Activated T-helper 2 cell treated with anti-CD3 and anti-CD28 coated beads, Interferon-gamma antibody, Interleukin-2, Interleukin-4, amounts not matched to agents 10 μg/mL and 5 μg/mL and 100 μg/mL, durations not matched to agents 14 hours and 24 hours and 36 hours (primary cell): Measurements from ENCODE around the gene PARD3. TPM values are rescaled to one million over a fixed set of nuclear protein-coding genes. Genes with fewer than 3 reads are reported as not detected.

Experiments used
- DNase-seq: peaks from one replicate; pipeline ENCODE4 v3.0.0; 2021; ENCODE audit warnings: low spot score
- H3K27ac Mint-ChIP-seq: one replicate; pipeline ENCODE4 v1.8.0; 2021; ENCODE audit warnings: mixed read lengths
- H3K27me3 Mint-ChIP-seq: one replicate; pipeline ENCODE4 v1.8.0; 2021; ENCODE audit warnings: low read depth, mixed read lengths
- H3K36me3 Mint-ChIP-seq: one replicate; pipeline ENCODE4 v1.8.0; 2021; ENCODE audit warnings: low read depth, mixed read lengths
- H3K4me1 Mint-ChIP-seq: one replicate; pipeline ENCODE4 v1.8.0; 2021; ENCODE audit warnings: low read depth, mixed read lengths
- H3K4me3 Mint-ChIP-seq: one replicate; pipeline ENCODE4 v1.8.0; 2021; ENCODE audit warnings: low read depth, mild to moderate bottlenecking, moderate library complexity, mixed read lengths
- H3K9me3 Mint-ChIP-seq: one replicate; pipeline ENCODE4 v1.8.0; 2021; ENCODE audit warnings: mixed read lengths
- intact Hi-C: fragments of 100-400 bp; cut with micrococcal nuclease; formaldehyde crosslinking; loops from one replicate; pipeline ENCODE4 v1.15.1; 2023
- total RNA-seq: library from RNA; stranded (reverse); gene quantifications from 2 replicates; pipeline ENCODE4 v1.2.3, GENCODE V29; 2022

The PARD3 gene
- total RNA-seq, 1 donor from 2014 or later, result 1.4 TPM

- DNase-seq, result no peak
- Mint-ChIP-seq H3K36me3 (no peaks in the 10 kb centered on the region), H3K4me1 (peaks cover 4% of the 10 kb centered on the region), H3K9me3 (no peaks in the 10 kb centered on the region), H3K27ac (no peak overlapping the region), H3K27me3 (peaks cover 18% of the 10 kb centered on the region), H3K4me3 (no peak overlapping the region)
- intact Hi-C loops, result no loop called here
Measured at GRCh38 chr10:34781711-34782110, 33.4 kb downstream of the PARD3 start.

GRCh38 chr10:34780818-34781380 lies 34.2 kb downstream of the PARD3 start:
- no peak for DNase-seq
- Mint-ChIP-seq H3K4me1 (peaks cover 4% of the 10 kb centered on the region), H3K36me3 (no peaks in the 10 kb centered on the region), H3K27me3 (peaks cover 18% of the 10 kb centered on the region), H3K27ac (no peak overlapping the region), H3K4me3 (no peak overlapping the region), H3K9me3 (no peaks in the 10 kb centered on the region)
- intact Hi-C loops, result no loop called here

GRCh38 chr10:34778237-34778636 lies 36.9 kb downstream of the PARD3 start:
- intact Hi-C loops, result no loop called here
- no peak for DNase-seq
- H3K27me3 Mint-ChIP-seq, result peaks cover 23% of the 10 kb centered on the region
- H3K36me3 Mint-ChIP-seq, result no peaks in the 10 kb centered on the region
- H3K9me3 Mint-ChIP-seq, result no peaks in the 10 kb centered on the region
- H3K4me1 Mint-ChIP-seq, result peaks cover 4% of the 10 kb centered on the region
- H3K27ac Mint-ChIP-seq, result no peak overlapping the region
- no peak overlapping the region for H3K4me3 Mint-ChIP-seq

DNA sequence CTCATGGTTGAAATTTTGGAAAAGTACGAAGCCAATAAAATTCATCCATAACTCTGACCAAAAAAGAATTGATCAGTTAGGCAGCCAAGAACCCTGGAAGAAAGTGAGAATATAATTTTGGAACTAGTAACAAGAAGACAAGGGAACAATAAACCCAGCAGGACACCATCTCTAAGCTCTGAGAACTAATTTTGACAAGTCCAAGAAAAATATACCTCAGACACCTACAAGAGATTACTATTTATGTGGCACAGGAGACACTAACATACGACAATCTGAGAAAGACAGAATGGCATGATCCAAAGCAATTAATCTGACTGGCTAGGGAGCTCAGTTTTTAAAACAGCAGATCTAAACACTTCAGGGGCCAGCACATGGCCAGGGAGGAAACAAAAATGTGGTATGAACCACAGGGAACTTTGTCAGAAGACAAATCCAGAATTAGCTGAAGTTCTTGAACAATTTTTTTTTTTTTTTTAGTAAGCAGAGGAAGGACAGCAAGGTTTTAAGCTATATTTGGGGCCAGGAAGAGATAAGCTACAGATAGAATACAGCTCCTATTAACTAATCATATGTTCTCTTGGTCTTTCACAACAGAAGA lies 38.9 kb downstream of the PARD3 start:
- intact Hi-C loops, result no loop called here
- Mint-ChIP-seq H3K27me3 (peaks cover 19% of the 10 kb centered on the region), H3K4me1 (peaks cover 4% of the 10 kb centered on the region), H3K27ac (no peak overlapping the region), H3K4me3 (no peak overlapping the region), H3K9me3 (no peaks in the 10 kb centered on the region), H3K36me3 (no peaks in the 10 kb centered on the region)
- DNase-seq, result no peak

DNA sequence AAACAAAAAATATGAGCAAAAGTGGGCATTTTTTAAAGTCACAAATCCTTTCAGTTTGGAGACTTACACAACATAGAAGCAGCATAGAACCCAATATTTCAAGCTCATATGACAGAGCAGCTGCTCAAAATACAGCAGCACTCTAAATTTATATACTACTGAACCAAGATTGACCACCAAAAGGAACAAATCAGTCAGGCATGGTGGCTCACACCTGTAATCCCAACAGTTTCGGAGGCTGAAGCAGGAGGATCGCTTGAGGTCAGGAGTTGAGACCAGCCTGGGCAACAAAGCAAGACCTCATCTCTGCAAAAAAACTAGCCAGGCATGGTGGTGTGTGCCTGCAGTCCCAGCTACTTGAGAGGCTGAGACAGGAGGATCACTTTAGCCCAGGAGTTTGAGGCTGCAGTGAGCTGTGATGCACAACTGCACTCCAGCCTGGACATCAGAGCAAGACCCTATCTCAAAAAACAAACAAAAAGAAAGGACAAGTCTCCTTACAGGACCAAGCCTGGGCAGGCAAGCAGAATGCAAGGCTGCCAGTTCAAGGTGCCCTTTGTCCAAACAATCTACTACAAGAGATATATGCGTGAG lies 40.0 kb downstream of the PARD3 start:
- Mint-ChIP-seq H3K36me3 (no peaks in the 10 kb centered on the region), H3K27ac (no peak overlapping the region), H3K4me1 (no peaks in the 10 kb centered on the region), H3K27me3 (peaks cover 13% of the 10 kb centered on the region), H3K9me3 (no peaks in the 10 kb centered on the region), H3K4me3 (no peak overlapping the region)
- intact Hi-C loops, result no loop called here
- no peak for DNase-seq

DNA sequence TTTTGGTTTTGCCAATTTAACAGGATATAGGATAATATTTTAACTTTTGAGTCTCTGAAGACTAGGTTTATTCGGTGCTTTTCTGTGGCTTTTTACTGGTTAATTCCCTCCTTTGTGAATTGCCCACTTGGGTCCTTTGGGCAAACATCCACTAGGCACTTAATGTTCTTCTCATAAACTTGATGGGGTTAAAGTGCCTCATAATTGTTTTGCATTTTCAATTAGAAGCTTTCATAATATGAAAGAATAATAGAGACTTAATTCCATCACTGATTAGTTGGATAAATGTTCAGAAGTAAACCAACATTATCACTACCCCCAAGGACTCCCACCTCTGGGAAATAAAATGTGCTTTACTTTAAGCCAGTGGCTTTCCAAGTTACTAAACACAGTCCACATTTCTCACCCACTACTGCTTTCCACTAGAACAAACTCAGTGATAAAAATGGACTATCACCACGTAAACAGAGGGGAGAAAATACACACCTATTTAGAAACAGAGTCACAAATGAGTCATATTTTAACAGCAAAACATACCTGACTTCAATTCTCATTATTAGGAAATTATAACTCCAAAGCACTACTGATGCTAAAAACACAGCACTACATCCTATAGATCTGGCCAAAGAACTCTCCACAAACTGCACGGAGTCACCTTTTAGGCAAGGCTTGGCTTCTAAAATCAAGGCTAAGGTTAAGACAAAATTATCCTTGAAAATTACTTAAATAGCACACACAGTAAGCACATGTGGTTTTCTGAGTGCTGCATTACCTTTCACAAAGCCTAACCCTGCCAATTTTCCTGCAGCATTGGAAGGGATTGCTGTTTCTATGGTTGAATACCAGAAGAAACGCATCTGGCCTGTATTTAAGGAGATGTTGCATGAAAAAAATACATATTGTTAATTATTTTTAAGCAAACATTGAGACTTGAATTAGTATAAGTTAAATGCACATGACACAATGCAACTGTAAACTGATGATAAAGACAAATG lies 41.2 kb downstream of the PARD3 start:
- Mint-ChIP-seq H3K4me1 (no peaks in the 10 kb centered on the region), H3K27me3 (peaks cover 13% of the 10 kb centered on the region), H3K27ac (no peak overlapping the region), H3K4me3 (no peak overlapping the region), H3K9me3 (no peaks in the 10 kb centered on the region), H3K36me3 (no peaks in the 10 kb centered on the region)
- no peak for DNase-seq
- intact Hi-C loops, result no loop called here

GRCh38 chr10:34771525-34771924 lies 43.6 kb downstream of the PARD3 start:
- Mint-ChIP-seq H3K27ac (no peak overlapping the region), H3K9me3 (no peaks in the 10 kb centered on the region), H3K27me3 (peaks cover 13% of the 10 kb centered on the region), H3K4me1 (no peaks in the 10 kb centered on the region), H3K36me3 (no peaks in the 10 kb centered on the region), H3K4me3 (no peak overlapping the region)
- intact Hi-C loops, result no loop called here
- DNase-seq, result no peak

- intact Hi-C loops, result no loop called here
- no peak overlapping the region for H3K27ac Mint-ChIP-seq
- peaks cover 13% of the 10 kb centered on the region for H3K27me3 Mint-ChIP-seq
- no peak overlapping the region for H3K4me3 Mint-ChIP-seq
- no peaks in the 10 kb centered on the region for H3K9me3 Mint-ChIP-seq
- H3K36me3 Mint-ChIP-seq, result no peaks in the 10 kb centered on the region
- H3K4me1 Mint-ChIP-seq, result no peaks in the 10 kb centered on the region
- DNase-seq, result no peak
Measured at GRCh38 chr10:34771106-34771505, 44.0 kb downstream of the PARD3 start.

DNA sequence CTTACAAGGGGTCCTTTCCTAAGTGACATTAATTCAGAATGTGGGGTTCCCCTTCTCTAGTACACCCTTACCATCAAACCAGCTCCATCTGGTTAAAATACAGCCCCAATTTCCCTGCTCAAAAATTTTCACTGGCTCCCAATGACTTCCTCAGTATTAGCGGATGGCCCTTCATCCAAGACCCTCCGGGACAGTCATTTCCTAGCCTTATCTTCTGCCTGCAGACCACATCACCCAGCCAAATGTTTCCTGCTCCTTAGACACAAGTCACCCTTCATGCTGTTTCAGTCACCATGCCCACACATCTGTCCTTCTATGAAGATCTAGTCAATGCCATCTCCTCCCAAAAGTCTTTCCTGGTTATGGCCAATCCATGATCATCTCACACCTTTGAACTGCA lies 45.2 kb downstream of the PARD3 start:
- H3K9me3 Mint-ChIP-seq, result no peaks in the 10 kb centered on the region
- no peak for DNase-seq
- no peaks in the 10 kb centered on the region for H3K4me1 Mint-ChIP-seq
- no peak overlapping the region for H3K27ac Mint-ChIP-seq
- intact Hi-C loops, result no loop called here
- H3K4me3 Mint-ChIP-seq, result no peak overlapping the region
- no peaks in the 10 kb centered on the region for H3K36me3 Mint-ChIP-seq
- peaks cover 12% of the 10 kb centered on the region for H3K27me3 Mint-ChIP-seq

GRCh38 chr10:34768972-34769330 lies 46.1 kb downstream of the PARD3 start:
- Mint-ChIP-seq H3K4me1 (no peaks in the 10 kb centered on the region), H3K27me3 (peaks cover 11% of the 10 kb centered on the region), H3K4me3 (no peak overlapping the region), H3K9me3 (no peaks in the 10 kb centered on the region), H3K36me3 (no peaks in the 10 kb centered on the region), H3K27ac (no peak overlapping the region)
- intact Hi-C loops, result no loop called here
- DNase-seq, result no peak

- intact Hi-C loops, result no loop called here
- H3K4me3 Mint-ChIP-seq, result no peak overlapping the region
- no peak for DNase-seq
- H3K27me3 Mint-ChIP-seq, result peaks cover 8% of the 10 kb centered on the region
- no peaks in the 10 kb centered on the region for H3K4me1 Mint-ChIP-seq
- no peak overlapping the region for H3K27ac Mint-ChIP-seq
- H3K9me3 Mint-ChIP-seq, result no peaks in the 10 kb centered on the region
- H3K36me3 Mint-ChIP-seq, result no peaks in the 10 kb centered on the region
Measured at GRCh38 chr10:34768261-34768971, 46.7 kb downstream of the PARD3 start.

DNA sequence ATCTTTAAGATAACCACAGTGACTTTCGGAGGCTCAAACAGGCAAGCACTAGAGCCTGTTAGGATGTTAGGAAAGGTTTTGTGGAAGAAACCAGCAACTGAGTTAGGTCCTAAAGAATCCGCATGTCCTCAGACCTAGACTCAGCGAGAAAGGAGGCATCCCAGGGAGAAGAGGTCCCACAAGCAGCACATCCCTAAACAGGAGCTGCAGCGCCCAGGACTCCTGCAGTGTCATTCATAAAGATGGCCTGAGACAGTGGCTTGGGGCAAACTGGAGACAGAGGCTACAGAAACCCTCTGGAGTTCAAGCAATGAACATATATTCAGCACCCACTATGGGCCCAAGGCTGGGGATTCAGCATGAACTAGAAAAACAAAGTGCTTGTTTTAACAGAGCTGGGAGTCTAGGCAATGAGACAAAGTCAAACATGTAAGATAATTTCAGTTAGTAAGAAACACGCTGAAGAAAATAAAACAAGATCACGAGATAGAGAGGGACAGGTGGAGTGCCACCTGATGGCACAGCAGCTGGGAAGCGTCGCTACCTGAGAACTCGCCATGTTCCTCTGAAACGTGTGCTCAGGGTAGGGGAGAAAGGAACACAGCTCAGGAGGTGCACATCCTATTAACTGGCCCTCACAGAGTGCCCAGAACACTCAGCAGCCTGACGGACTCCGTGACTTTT lies 48.1 kb downstream of the PARD3 start:
- Mint-ChIP-seq H3K4me1 (no peaks in the 10 kb centered on the region), H3K4me3 (no peak overlapping the region), H3K27me3 (peaks cover 7% of the 10 kb centered on the region), H3K36me3 (no peaks in the 10 kb centered on the region), H3K9me3 (no peaks in the 10 kb centered on the region), H3K27ac (no peak overlapping the region)
- DNase-seq, result no peak
- intact Hi-C loops, result no loop called here
